GOT3 (cell line): ENCODE measurements around the gene CYB5R4.
"Not testable (repeated sequence)": the region's sequence is repeated elsewhere in the genome, so short reads cannot be mapped to it uniquely, and the experiment has no call there.

Experiments used
- DNase-seq: peaks from one replicate; lab custom pipeline; 2025; ENCODE audit warnings: mixed read lengths; lab: John Stamatoyannopoulos, UW

CYB5R4 gene

GRCh38 chr6:83908813-83909212, 49.3 kb downstream of the CYB5R4 start:
- no peak for DNase-seq

GRCh38 chr6:83911278-83911677, 51.8 kb downstream of the CYB5R4 start:
- no peak for DNase-seq

- no peak for DNase-seq
Measured at GRCh38 chr6:83914953-83915352, 55.5 kb downstream of the CYB5R4 start.

- no peak for DNase-seq
Measured at GRCh38 chr6:83917001-83917400, 57.5 kb downstream of the CYB5R4 start.

- DNase-seq = no peak
Measured at GRCh38 chr6:83920017-83920416, 60.5 kb downstream of the CYB5R4 start.

- no peak for DNase-seq
Measured at GRCh38 chr6:83921315-83921714, 61.8 kb downstream of the CYB5R4 start.

- no peak for DNase-seq
Measured at GRCh38 chr6:83927470-83927869, 68.0 kb downstream of the CYB5R4 start.

GRCh38 chr6:83928286-83928685, 68.8 kb downstream of the CYB5R4 start:
- DNase-seq = no peak

GRCh38 chr6:83946201-83946833, 86.8 kb downstream of the CYB5R4 start:
- DNase-seq = not testable (repeated sequence)

- DNase-seq = not testable (repeated sequence)
Measured at GRCh38 chr6:83947983-83948382, 88.5 kb downstream of the CYB5R4 start.

GRCh38 chr6:83948851-83949250, 89.4 kb downstream of the CYB5R4 start:
- no peak for DNase-seq

- DNase-seq = not testable (repeated sequence)
Measured at GRCh38 chr6:83951423-83951822, 91.9 kb downstream of the CYB5R4 start.

- no peak for DNase-seq
Measured at GRCh38 chr6:83952830-83953229, 93.3 kb downstream of the CYB5R4 start.

GRCh38 chr6:83954371-83954770, 94.9 kb downstream of the CYB5R4 start:
- DNase-seq = no peak

GRCh38 chr6:83958241-83958685, 98.8 kb downstream of the CYB5R4 start:
- DNase-seq = no peak

- DNase-seq = no peak
Measured at GRCh38 chr6:83960664-83961063, 101.2 kb downstream of the CYB5R4 start.

GRCh38 chr6:83962582-83962981, 103.1 kb downstream of the CYB5R4 start:
- no peak for DNase-seq

- no peak for DNase-seq
Measured at GRCh38 chr6:83966539-83966938, 107.0 kb downstream of the CYB5R4 start.

GRCh38 chr6:83970582-83970981, 111.1 kb downstream of the CYB5R4 start:
- no peak for DNase-seq

GRCh38 chr6:83974409-83975050, 115.0 kb downstream of the CYB5R4 start:
- no peak for DNase-seq

- no peak for DNase-seq
Measured at GRCh38 chr6:83976037-83976755, 116.7 kb downstream of the CYB5R4 start.

- DNase-seq = no peak
Measured at GRCh38 chr6:83976871-83977270, 117.4 kb downstream of the CYB5R4 start.

- DNase-seq = no peak
Measured at GRCh38 chr6:83978324-83978734, 118.8 kb downstream of the CYB5R4 start.
